HL-60 (cell line): ENCODE results near the gene PARP15.

Source experiments
- DNase-seq, 2 experiments: peaks; one replicate each; pipeline ENCODE4 v3.0.0-alpha.2; 2010 to 2020; ENCODE audit warnings: low read depth in 1 of 2, low spot score in 1 of 2
- H3K27ac ChIP-seq: fragments of 250-450 bp; sonication (Bioruptor Pico); replicated peaks from 2 replicates; pipeline ENCODE4 v1.5.1; 2020; ENCODE audit warnings: mild to moderate bottlenecking, moderate library complexity
- H3K27me3 ChIP-seq: fragments of 250-450 bp; sonication (Bioruptor Pico); 2 replicates; pipeline ENCODE4 v1.5.1; 2021; ENCODE audit warnings: mild to moderate bottlenecking, moderate library complexity; ENCODE audit not compliant: insufficient read depth, poor library complexity, severe bottlenecking
- H3K4me3 ChIP-seq: replicated peaks from 2 replicates; pipeline ENCODE4 v1.5.1; 2011; ENCODE audit warnings: mild to moderate bottlenecking, control low read depth, low read length; ENCODE audit not compliant: insufficient read depth
- GABPA ChIP-seq: IDR thresholded peaks from 2 replicates; pipeline ENCODE4 v1.6.1; 2012; ENCODE audit warnings: low read depth
- POLR2AphosphoS5 ChIP-seq: IDR thresholded peaks from 2 replicates; pipeline ENCODE4 v1.6.1; 2012; ENCODE audit warnings: low read depth
- SPI1 ChIP-seq: IDR thresholded peaks from 2 replicates; pipeline ENCODE4 v1.6.1; 2012; ENCODE audit warnings: low read depth, mild to moderate bottlenecking, borderline replicate concordance
- long read RNA-seq: library from polyadenylated mRNA; unstranded; transcript quantifications from one replicate; pipeline ENCODE4 v2.0.0, GENCODE V29; 2020
- TF ChIP-seq, protein P1 (sequence below): IDR thresholded peaks from 2 replicates; pipeline ENCODE4 v1.6.1; 2012; ENCODE audit warnings: low read depth; ENCODE audit not compliant: insufficient replicate concordance
- TF ChIP-seq, protein P2 (sequence below): IDR thresholded peaks from one replicate; pipeline ENCODE4 v1.5.1; 2011; ENCODE audit warnings: low read length, control low read depth, inconsistent platforms; ENCODE audit not compliant: insufficient read depth

PARP15 gene
- long read RNA-seq = 0 reads

DNA sequence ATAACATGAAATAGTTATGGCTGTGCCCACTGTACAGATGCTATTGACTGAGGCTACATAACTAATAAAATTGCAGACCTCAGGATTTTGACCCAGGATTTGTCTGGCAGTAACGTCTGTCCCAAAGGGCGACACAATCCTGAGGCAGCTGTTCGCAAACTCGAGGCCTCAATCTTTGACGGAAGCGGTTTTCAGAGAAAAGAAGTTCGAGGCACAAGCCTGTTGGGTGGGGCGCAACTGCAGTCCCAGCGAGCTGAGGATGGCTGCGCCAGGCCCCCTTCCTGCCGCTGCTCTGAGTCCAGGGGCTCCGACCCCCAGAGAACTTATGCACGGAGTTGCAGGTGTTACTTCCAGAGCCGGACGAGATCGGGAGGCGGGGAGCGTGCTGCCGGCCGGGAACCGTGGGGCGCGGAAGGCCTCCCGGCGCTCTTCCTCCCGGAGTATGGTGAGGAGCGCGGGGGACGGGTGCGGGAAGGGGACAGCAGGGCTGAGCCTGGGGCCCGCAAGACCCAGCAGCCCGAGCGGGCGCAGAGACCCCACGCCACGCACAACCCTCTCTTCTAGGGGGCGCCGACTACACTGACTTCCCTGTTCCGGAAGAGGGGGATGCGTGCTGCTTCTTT lies at the start of gene PARP15:
PARP15 (plus strand) TSS at position 242 of the 623 bp plus-strand sequence; CDS start at position 260, 18 bp downstream.
- H3K27ac ChIP-seq = no peak within 1 kb of the TSS
- peak within 1 kb of the TSS; percentile 37 for H3K4me3 ChIP-seq
- no peak for TF ChIP-seq SPI1
- TF ChIP-seq, protein P1, sequence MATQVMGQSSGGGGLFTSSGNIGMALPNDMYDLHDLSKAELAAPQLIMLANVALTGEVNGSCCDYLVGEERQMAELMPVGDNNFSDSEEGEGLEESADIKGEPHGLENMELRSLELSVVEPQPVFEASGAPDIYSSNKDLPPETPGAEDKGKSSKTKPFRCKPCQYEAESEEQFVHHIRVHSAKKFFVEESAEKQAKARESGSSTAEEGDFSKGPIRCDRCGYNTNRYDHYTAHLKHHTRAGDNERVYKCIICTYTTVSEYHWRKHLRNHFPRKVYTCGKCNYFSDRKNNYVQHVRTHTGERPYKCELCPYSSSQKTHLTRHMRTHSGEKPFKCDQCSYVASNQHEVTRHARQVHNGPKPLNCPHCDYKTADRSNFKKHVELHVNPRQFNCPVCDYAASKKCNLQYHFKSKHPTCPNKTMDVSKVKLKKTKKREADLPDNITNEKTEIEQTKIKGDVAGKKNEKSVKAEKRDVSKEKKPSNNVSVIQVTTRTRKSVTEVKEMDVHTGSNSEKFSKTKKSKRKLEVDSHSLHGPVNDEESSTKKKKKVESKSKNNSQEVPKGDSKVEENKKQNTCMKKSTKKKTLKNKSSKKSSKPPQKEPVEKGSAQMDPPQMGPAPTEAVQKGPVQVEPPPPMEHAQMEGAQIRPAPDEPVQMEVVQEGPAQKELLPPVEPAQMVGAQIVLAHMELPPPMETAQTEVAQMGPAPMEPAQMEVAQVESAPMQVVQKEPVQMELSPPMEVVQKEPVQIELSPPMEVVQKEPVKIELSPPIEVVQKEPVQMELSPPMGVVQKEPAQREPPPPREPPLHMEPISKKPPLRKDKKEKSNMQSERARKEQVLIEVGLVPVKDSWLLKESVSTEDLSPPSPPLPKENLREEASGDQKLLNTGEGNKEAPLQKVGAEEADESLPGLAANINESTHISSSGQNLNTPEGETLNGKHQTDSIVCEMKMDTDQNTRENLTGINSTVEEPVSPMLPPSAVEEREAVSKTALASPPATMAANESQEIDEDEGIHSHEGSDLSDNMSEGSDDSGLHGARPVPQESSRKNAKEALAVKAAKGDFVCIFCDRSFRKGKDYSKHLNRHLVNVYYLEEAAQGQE = no peak
- TF ChIP-seq, protein P2, sequence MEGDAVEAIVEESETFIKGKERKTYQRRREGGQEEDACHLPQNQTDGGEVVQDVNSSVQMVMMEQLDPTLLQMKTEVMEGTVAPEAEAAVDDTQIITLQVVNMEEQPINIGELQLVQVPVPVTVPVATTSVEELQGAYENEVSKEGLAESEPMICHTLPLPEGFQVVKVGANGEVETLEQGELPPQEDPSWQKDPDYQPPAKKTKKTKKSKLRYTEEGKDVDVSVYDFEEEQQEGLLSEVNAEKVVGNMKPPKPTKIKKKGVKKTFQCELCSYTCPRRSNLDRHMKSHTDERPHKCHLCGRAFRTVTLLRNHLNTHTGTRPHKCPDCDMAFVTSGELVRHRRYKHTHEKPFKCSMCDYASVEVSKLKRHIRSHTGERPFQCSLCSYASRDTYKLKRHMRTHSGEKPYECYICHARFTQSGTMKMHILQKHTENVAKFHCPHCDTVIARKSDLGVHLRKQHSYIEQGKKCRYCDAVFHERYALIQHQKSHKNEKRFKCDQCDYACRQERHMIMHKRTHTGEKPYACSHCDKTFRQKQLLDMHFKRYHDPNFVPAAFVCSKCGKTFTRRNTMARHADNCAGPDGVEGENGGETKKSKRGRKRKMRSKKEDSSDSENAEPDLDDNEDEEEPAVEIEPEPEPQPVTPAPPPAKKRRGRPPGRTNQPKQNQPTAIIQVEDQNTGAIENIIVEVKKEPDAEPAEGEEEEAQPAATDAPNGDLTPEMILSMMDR = no peak
- TF ChIP-seq POLR2AphosphoS5 = no peak
- TF ChIP-seq GABPA = no peak
- H3K27me3 ChIP-seq = no peaks in the 10 kb centered on the region
- DNase-seq = no peak

DNA sequence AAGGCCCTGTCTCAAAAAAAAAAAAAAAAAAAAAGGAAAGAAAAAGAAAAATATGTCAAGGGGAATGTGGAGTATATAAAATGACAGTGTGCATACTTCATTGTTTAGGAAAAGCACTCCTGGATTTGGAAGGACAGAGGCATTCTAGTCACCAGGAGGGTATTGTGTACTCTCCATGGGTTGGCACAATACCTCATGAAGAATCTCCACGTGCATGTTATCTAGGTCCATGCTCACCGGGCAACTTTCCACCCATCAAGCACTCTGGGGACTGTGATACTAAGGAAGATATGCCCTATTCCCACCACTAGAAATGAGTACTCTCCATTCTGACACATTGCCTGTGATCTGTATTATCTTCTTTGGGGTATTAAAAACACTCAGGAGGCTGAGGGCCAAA lies 47.3 kb upstream of the PARP15 start:
- DNase-seq = no peak
- Histone ChIP-seq H3K4me3 (no peak overlapping the region), H3K27me3 (no peaks in the 10 kb centered on the region), H3K27ac (no peak overlapping the region)
- TF ChIP-seq GABPA (no peak), SPI1 (no peak), POLR2AphosphoS5 (no peak)
- TF ChIP-seq, protein P2 = no peak
- TF ChIP-seq, protein P1 = no peak

DNA sequence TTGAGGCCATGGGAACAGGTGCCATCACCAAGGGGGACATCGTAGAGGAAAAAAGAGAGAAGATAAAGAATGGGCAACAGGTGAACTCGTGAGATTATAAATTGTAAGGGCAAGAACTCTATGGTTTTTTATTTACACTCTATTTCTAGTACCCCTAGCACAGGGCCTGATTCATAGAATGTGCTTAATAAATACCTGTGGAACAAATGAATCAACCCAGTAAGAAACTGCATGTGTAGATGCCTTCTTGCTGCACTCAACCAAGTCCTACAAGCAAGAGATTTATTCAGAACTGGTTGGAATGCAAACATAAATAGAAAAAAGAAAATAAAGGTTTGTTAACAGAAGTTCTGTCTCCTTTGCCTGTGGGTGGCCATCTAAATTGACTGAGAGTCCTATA lies 44.0 kb upstream of the PARP15 start:
- Histone ChIP-seq H3K27ac (0 out of 2 replicates have a peak overlapping the region, but pooled peaks have one; percentile 2), H3K27me3 (no peaks in the 10 kb centered on the region), H3K4me3 (no peak overlapping the region)
- no peak for DNase-seq
- TF ChIP-seq GABPA (no peak), POLR2AphosphoS5 (no peak), SPI1 (no peak)
- TF ChIP-seq, protein P1 = no peak
- TF ChIP-seq, protein P2 = no peak
